Astrocyte of the cerebellum (primary cell): ENCODE data around the gene KCND3.

ENCODE experiments used
- DNase-seq: peaks from one replicate; pipeline ENCODE4 v3.0.0-alpha.2; 2011; ENCODE audit warnings: low read depth
- H3K4me3 ChIP-seq: 2 replicates; pipeline ENCODE4 v1.5.1; 2011; ENCODE audit warnings: mild to moderate bottlenecking, low read depth, low read length, moderate library complexity
- CTCF ChIP-seq: IDR thresholded peaks from 2 replicates; pipeline ENCODE4 v1.5.1; 2012; ENCODE audit warnings: low read length, low read depth, moderate library complexity, mild to moderate bottlenecking; ENCODE audit errors: missing control alignments
- in situ Hi-C: cut with HindIII; loops from 2 replicates; pipeline ENCODE4 v1.10.0; 2017; ENCODE audit warnings: low sequenced_read_pairs

Gene KCND3

GRCh38 chr1:112026016-112026415, 36.5 kb upstream of the KCND3 start:
- H3K4me3 ChIP-seq, result no peak overlapping the region
- in situ Hi-C loops, result no loop called here
- no peak for TF ChIP-seq CTCF
- DNase-seq, result peak; percentile 31

- in situ Hi-C loops, result no loop called here
- no peak for TF ChIP-seq CTCF
- H3K4me3 ChIP-seq, result no peak overlapping the region
- no peak for DNase-seq
Observed at GRCh38 chr1:112021263-112021662, 31.8 kb upstream of the KCND3 start.

GRCh38 chr1:112017183-112017582, 27.7 kb upstream of the KCND3 start:
- in situ Hi-C loops, result no loop called here
- DNase-seq, result no peak
- no peak overlapping the region for H3K4me3 ChIP-seq
- no peak for TF ChIP-seq CTCF

- TF ChIP-seq CTCF, result no peak
- in situ Hi-C loops, result no loop called here
- H3K4me3 ChIP-seq, result no peak overlapping the region
- no peak for DNase-seq
Observed at GRCh38 chr1:112012823-112013222, 23.4 kb upstream of the KCND3 start.

- H3K4me3 ChIP-seq, result no peak overlapping the region
- DNase-seq, result peak; percentile 2
- in situ Hi-C loops, result no loop called here
- TF ChIP-seq CTCF, result no peak
Observed at GRCh38 chr1:112011202-112011601, 21.7 kb upstream of the KCND3 start.

- in situ Hi-C loops, result no loop called here
- DNase-seq, result no peak
- no peak for TF ChIP-seq CTCF
- H3K4me3 ChIP-seq, result no peak overlapping the region
Observed at GRCh38 chr1:112007169-112007568, 17.7 kb upstream of the KCND3 start.

- in situ Hi-C loops, result no loop called here
- no peak overlapping the region for H3K4me3 ChIP-seq
- DNase-seq, result no peak
- no peak for TF ChIP-seq CTCF
Observed at GRCh38 chr1:112006416-112007025, 17.1 kb upstream of the KCND3 start.
